Measurements from ENCODE around the gene MAJIN.
"Not testable (repeated sequence)": the region's sequence is repeated elsewhere in the genome, so short reads cannot be mapped to it uniquely, and the experiment has no call there.

MAJIN gene, protein sequence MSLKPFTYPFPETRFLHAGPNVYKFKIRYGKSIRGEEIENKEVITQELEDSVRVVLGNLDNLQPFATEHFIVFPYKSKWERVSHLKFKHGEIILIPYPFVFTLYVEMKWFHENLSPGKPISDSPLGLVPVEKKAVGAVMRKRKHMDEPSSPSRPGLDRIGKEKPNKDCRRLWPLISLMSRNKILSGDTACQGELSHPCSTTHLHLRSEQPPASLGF

DNA sequence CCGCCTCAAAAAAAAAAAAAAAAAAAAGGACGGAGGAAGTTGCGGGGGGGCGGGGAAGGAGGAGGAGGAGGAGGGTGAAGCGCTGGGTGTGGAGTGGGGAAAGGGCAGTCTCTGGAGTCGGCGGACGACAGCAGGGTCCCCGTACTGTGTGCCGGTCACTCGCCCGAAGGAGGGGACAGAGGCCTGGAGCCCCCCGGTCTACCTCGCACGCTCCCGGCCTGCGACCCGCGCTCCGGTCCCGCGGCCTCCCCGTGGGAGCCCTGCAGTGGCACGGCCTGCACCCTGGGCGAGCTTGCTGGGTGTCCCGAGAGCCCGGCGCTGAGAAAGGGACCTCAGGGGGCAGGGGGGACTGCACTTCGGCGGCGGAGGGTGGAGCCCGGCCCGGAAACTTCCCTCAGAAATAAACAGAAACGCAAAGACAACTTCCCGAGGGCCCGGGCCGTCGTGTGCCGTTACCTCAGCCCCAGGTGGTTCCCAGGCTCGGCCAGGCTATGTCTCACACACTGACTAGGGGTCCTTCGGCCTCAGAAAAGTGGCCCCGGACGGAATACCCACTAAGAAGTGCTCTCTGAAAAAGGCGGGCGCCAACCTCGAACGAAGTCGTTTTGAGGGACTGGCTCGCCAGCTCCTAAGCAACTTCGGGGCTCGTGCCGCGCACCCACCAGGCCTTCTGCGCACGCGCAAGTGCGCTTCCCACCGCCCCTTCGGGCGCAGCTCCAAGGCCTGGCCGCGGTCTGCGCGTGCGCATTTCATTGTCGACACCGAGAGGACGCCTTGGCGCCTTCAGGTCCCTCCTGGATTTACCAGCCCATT is at the start of gene MAJIN:
Gene MAJIN (minus strand): TSS at position 688 of the 813 bp plus-strand sequence. CDS start 12,703 bp downstream, outside the sequence.
- DNase-seq (ENCODE audit: low read depth): peak; percentile 84

DNA sequence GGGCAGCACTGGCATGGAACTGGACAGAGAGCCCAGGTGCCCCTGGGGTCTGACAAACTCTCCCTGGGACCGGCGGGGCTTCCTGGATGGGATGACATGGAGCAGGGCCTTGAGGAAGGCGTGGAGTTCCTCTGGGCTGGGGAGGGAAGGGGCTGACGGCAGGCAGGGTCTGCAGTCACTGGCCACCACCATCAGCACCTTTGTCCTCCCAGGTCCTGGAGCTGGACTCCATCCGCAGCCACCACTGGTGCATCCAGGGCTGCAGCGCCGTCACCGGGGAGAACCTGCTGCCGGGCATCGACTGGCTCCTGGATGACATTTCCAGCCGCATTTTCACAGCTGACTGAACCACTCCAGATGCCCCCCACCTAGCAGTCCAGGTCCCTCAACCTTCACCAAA is 49.6 kb upstream of the MAJIN start:
- DNase-seq (ENCODE audit: low read depth): no peak

DNA sequence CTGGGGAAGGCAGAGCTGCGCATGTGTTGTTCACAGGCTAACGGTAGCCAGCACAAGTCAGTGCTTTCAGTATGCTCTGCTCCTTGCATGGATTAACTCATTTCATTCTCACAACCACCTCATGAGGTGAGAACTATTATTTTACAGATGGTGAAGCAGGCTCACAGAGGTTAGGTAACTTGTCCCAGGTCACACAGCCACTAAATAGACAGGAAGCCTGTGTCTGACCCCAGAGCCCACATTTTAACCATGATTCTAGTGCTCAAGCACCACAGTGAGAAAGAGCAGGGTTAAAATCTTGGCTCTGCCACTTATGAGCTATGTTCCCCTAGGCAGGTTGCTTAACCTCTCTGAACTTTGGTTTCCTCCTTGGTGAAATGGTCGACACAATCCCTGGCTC is 49.1 kb upstream of the MAJIN start:
- DNase-seq (ENCODE audit: low read depth): no peak

DNA sequence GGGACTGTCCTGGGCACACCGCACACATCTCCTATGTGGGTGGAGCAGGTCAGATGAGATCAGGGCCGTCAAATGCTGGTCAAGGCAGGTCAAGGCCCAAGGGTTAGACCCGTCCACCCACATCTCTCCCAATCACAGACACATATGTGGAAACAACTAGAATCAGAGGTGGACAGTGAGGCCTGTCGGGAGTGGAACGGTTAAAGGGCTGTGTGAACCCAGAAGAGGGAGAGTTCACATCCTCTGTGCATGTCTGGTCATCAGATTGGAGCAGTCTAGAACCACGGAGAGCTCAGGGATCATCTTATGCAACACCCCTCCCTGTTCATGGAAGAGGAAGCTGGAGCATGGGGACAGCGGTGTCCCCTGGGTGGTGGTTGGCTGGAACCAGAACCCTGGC is 47.9 kb upstream of the MAJIN start:
- no peak for DNase-seq (ENCODE audit: low read depth)

DNA sequence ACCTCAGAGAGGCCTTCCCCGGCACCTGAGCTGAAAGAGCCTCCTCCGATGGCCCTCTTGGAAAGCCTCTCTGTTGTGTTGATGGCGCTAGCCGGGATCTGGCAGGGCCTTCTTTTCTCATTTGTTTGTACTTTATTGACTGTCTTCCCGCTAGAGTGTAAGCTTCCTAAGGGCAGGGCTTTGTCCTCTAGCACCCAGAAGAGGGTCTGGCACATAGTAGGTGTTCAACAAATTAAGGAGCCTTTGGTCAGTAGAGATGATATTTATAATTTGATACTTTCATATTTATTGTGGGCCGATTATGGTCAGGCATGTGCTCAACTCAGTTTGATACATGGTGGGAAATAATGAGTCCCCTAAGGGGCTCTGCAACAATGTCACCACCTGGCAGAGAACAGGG is 46.0 kb upstream of the MAJIN start:
- DNase-seq (ENCODE audit: low read depth): no peak

DNA sequence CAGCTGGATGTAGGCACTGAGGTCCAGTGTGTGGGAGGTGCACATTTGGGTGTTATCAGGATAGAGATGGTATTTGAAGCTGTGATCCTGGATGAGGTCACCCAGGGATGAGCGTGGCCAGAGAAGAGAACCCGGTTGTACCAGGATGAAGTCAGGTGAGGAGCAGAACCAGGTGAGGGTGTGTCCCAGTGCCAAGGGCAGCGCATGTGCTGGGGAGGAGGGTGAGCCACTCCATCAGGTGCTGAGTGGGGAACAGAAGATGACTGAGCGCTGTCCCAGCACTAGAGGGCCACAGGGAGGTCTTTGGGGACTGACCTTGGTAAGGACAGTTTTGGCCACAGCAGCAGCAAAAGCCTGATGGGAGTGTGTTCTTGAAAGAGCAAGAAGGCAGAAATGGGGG is 44.8 kb upstream of the MAJIN start:
- no peak for DNase-seq (ENCODE audit: low read depth)

DNA sequence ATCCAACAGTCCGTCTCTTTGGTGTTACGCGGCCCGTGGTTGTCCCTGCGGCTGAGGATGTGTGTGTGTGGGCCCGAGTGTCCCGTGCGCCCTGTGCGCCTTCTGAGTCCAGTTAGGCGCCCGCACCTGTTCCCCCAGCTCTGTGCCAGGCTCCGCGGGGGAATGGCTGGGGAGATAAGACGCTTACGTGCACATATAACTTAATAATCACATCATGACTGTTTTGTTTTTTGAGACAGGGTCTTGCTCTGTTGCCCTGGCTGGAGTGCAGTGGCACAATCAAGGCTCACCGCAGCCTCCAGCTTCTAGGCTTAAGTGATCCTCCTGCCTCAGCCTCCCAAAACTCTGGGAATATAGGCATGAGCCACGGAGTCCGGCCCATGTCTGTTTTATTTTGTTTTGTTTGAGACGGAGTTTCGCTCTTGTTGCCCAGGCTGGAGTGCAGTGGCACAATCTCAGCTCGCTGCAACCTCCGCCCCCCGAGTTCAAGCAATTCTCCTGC is 42.9 kb upstream of the MAJIN start:
- DNase-seq (ENCODE audit: low read depth): no peak

DNA sequence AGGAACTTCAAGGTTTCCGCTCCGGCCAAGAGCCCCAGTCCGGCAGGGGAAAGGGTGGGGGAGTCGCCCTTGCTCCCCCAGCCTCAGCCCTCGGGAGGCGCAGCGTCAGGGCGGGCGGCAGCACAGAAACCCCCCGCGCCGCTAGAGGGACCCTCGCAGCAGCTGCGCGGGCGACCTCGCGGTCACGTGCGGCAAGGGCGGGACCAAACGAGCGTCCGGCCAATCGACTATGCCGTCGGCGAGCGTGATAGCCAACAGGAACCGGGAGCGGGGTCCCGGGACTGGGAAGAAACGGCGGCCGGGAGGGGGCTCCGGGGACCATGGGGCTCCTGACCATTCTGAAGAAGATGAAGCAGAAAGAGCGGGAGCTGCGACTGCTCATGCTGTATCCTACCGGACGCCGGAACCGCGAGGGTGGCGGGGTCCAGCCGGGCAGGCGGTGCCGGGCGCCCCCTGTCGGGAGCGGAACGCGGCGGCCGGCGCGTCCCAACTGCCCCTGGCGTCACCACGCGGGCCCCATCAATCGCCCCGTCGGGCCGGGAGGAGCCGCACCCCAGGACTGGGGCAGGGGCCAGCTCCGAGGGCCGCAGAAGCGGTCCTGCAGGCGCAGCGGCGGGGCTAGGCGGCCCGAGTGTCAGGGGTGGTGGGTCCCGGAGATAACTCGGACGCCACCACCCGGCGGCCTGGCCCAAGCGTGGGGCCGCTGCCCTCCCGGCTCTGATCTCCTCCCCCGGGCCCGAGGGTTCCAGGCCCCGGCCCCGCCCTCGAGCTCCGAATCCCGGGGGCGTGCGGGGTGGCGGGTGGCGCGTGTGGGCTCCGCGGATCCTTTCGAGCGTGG is 42.2 kb upstream of the MAJIN start, which contains the start of gene ARL2:
Gene ARL2 (plus strand): TSS at position 273 of the 838 bp plus-strand sequence. CDS start 48 bp downstream, at position 321.
- peak; percentile 76 for DNase-seq (ENCODE audit: low read depth)

DNA sequence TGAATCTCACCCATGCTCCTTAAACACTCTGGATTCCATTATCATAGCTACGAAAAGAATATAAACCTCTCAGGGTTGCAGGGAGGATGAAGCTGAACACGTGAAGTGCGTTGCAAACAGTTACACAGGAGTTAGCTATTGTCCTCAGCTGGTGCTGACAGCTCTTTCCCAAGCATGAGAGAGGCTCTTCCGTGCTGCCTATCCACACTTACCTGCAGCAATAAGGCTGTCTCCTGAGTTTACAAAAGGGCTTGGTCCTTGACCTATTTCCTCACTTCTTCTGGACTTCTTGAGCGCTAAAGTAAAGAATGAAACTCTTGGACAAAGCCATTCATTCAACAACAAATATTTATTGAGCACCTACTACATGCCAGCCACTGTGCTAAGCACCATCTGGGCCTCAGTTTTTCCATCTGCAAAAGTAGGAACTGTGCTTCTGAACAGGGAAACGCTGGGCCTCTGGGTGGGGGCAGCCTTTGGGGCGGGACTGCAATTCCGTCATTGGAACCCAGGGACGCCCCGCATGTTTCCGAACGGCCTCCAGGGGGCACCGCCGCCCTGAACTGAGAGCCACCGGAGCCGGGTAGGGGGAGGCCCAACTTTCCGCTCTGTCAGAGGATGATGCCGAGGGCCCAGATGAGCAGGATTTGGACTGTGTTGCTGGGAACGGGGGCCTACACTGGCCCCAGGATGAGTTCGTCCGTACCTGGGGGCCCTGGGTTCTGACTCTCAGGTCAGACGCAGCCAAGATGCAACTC is 41.4 kb upstream of the MAJIN start:
- DNase-seq (ENCODE audit: low read depth): peak; percentile 82

DNA sequence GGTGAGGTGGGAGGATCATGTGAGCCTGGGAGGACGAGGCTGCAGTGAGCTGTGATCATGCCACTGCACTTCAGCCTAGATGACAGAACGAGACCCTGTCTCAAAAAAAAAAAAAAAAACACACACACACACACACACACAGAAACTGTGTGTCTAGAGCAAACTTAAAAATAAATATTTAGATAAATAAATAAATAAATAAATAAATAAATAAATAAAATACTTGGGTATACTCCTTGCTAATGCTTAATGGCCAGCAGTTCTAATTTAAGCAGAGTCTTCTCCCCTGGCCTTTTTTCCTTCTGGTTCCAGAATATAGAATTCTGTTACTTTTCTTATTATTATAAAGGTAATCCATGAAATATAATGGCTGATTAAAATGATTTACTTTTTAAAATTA is 37.0 kb upstream of the MAJIN start:
- DNase-seq (ENCODE audit: low read depth): no peak

DNA sequence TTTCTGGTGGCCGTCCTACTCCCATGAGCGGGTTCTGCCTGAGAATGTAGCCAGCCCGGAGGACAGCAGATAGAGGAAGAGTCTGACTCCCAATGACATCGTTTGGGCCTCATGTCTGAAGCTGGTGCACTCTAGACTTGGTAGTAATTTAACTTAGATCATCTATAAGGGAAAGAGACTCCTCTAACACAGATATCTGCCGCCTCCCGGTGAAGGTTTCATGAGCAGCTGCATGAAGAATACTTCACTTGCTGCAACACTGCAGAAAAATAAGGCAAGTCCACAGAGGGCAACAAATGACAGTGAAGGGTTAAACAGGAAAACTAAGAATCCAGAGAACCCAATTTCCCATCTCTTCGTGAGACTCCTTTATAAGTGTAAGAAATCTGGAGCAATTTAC is 36.1 kb upstream of the MAJIN start:
- DNase-seq (ENCODE audit: low read depth): no peak

DNA sequence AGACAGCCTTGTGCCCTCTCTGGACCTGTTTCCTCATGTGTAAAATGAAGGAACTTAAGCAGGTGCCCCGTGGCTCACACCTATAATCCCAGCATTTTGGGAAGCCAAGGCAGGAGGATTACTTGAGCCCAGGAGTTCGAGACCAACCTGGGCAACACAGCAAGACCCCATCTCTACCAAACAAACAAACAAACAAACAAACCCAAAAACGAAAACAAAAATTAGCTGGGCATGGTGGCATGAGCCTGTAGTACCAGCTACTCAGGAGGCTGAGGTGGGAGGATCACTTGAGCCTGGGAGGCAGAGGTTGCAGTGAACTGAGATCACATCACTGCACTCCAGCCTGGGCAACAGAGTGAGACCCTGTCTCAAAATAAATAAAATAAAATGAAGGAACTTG is 32.1 kb upstream of the MAJIN start:
- DNase-seq (ENCODE audit: low read depth): not testable (repeated sequence)

DNA sequence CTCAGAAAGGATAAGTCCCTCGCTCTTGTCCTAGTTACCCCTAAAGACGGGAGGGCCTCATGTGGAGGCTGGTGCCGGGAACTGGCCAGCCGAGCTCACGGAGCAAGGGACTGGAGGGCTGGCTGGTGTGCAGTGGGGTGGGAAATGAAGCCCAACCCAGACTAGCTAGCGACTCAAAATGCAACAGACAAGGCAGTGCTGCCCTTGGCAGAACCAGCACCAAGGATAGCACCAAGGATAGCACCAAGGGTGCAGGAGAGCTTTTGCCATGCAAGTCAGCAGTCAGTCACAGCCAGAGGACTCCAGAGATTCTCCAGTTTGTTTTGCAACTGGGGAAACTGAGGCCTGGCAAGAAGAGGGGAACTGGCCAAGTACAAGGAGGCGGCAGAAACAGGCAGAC is 31.4 kb upstream of the MAJIN start:
- DNase-seq (ENCODE audit: low read depth): no peak

DNA sequence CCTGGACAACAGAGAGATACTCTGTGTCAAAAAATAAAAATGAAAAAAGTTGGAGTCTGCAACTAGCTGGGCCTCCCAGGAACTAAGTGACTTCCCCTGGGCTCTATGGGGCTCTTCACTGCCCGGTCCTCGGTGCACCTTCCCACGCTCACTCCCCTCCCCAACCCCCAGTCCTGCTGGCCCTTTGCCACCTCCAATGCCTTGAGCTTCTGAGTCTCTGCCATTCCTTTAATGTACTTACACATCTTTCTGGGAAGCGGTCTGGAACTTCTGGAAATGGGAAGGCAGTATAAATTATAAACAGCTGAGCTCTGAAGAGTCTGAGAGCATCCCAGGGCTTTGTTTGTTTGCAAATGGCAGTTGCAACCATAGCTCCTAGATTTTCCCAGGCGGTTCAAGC is 30.8 kb upstream of the MAJIN start:
- no peak for DNase-seq (ENCODE audit: low read depth)

DNA sequence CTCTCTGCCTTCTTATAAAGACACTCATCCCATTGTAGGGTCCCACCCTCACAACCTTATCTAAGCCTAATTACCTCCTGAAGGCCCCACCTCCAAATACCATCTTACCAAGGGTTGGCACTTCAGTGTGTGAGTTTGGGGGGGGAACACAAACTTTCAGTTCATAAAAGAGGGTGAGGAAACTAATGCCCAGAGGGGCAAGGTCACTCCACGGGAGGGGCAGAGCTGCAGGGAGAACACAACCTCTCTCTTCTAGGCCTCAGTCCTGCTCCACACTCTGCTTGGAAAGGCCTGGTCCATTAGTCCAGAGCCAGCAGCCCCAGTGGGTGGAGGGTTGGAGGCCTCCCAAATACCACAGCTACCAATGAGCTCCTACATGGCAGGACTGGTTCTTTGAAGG is 27.6 kb upstream of the MAJIN start:
- no peak for DNase-seq (ENCODE audit: low read depth)

DNA sequence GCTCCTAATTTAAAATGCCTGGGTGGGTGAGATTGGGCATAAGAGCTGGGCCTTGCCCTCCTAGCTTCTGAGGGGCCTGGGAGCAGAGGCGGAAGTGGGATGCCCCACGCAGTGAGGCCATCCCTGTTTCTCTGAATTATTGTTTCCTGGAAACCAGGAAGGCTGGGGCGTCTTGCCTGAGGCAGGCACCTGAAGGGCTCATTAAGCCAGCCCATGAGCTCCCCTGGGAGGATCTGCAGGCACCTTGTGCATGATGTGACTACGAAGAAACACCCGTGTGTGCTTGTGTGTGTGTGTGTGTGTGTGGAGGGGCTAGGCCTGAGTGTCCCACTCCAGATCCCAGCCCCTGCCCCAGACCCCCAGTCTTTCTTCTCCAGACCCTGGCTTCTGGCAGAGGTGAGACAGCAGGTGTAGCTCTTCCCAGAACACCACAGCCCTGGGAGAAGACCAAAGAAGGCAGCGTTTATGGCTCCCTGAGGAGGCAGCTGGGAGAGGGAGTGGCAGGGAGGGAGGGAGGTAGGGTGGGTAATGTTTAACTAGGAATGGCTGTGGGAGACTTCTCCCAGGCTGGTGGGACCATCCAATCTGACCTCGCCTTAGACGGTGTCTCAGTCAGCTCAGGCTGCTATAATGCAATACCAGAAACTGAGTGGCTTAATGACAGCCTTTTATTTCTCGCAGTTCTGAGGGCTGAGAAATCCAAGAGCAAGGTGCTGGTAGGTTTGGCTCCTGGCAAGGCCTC is 27.0 kb upstream of the MAJIN start:
- DNase-seq (ENCODE audit: low read depth): no peak

DNA sequence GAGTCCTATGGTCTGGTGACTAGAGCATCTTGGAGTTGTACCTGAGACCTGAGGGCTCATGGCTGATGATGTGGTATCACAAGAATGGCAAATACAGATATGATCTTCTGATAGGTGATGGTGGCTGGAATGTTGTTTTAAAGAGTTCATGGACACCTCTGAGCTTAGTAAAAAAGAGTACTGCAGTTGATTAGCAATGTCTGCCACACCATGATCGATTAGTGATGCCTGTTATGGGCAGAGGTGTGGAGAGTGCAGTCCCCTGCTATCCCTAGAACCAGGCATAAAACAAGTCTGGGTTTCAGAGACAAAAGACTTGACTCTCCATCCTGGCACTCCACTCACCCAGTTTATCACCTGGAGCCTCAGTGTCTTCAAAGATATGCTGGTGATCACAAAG is 26.2 kb upstream of the MAJIN start:
- no peak for DNase-seq (ENCODE audit: low read depth)

DNA sequence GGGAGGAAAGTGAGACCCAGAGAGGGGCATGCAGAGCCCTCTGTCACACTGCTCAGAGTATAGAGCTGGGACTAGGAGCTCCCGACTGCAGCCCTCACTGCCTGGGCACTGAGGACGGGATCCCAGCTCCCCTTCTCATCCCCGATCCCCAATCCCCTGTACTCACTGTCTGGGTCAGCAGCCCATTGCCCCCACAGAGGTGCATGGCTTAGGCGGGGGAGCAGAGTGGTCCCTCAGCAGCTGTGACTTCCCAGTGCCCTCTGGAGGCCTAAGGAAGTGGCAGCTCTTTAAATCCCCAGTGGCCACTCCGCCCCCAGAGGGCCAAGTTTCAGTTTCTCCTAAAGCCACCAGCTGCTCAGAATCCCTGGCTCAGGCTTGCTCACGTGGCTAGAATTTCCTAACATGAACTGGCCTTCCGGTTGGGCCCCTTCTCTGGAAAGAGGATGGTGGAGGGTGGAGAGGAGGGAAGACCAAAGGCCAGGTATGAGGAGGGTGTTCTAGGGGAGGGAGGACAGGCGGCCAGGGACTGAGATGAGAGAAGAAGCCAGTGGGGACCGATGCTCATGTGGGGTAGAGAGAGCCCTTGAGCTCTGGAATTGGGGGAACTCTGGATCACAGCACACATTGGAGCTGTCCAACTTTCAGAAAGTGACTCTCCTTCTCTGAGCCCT is 24.9 kb upstream of the MAJIN start, which contains the start of gene BATF2:
Gene BATF2 (minus strand): TSS at position 262 of the 671 bp plus-strand sequence. CDS start 57 bp downstream, at position 205.
- DNase-seq (ENCODE audit: low read depth): no peak

DNA sequence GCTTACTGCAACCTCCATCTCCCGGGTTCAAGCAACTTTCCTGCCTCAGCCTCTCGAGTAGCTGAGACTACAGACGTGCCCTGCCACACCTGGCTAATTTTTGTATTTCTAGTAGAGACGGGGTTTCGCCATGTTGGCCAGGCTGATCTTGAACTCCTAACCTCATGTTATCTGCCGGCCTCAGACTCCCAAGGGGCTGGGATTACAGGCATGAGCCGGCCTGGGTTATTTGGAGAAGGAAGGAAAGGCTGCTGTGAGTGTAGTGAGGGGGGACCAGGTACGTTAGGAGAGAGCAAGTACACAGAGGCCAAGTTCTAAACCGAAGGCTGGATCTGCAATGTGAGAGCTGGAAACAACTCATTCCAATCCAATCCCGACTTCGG is 24.4 kb upstream of the MAJIN start:
- DNase-seq (ENCODE audit: low read depth): no peak

DNA sequence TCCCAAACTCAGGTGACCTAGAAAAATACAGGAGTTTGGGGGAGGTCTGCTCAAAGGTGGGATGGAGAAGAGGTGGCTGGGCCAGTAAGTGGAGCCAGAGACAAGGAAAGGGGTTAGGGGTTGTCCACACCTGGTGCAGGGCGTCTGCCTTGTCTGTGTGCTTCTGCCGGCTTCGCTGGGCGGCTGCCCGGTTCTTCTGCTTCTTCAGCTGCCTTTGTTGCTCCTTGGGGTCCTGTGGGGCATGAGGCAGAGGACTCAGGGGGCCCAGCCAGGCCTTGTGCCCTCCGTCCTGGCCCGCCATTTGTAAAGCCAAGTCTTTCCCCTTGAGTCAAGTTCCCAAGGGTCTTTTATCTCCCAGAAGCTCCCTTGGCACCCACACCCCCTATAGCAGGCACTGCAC is 22.4 kb upstream of the MAJIN start:
- DNase-seq (ENCODE audit: low read depth): no peak

Data from activated T-helper 1 cell treated with Interleukin-2 at 50 U/mL for 16 hours (primary cell).